Keratinocyte (primary cell): ENCODE results near the gene CD28. TPM values are rescaled to one million over a fixed set of nuclear protein-coding genes. Genes with fewer than 3 reads are reported as not detected.

Experiments used
- DNase-seq: peaks from one replicate; pipeline ENCODE4 v3.0.0-alpha.2; 2011; ENCODE audit warnings: low read depth, missing footprints, low spot score
- FAIRE-seq: peaks from 2 replicates; lab custom pipeline; 2011; peaks lifted over from hg19 to GRCh38; lab: Jason Lieb, UNC
- H2AFZ ChIP-seq: 2 replicates; pipeline ENCODE4 v1.6.0; 2012; ENCODE audit warnings: low read length, control low read depth, inconsistent platforms; ENCODE audit not compliant: control insufficient read depth
- H3K27ac ChIP-seq: 2 replicates; pipeline ENCODE4 v1.5.1; 2011; ENCODE audit warnings: low read length; ENCODE audit not compliant: control insufficient read depth, insufficient read depth
- H3K27me3 ChIP-seq: 3 replicates; pipeline ENCODE4 v1.6.0; 2011; ENCODE audit warnings: low read length; ENCODE audit not compliant: control insufficient read depth, insufficient read depth; ENCODE audit errors: extremely low read depth
- H3K36me3 ChIP-seq, 2 experiments: 2 replicates in 1 of 2; 3 replicates in 1 of 2; pipeline ENCODE4 v1.5.1; 2011; ENCODE audit warnings: low read length in 2 of 2, mild to moderate bottlenecking in 1 of 2; ENCODE audit not compliant: control insufficient read depth in 2 of 2, insufficient read depth in 2 of 2; ENCODE audit errors: extremely low read depth in 1 of 2
- H3K4me1 ChIP-seq: 3 replicates; pipeline ENCODE4 v1.5.1; 2011; ENCODE audit warnings: low read length; ENCODE audit not compliant: control insufficient read depth, insufficient read depth; ENCODE audit errors: extremely low read depth
- H3K4me2 ChIP-seq: 3 replicates; pipeline ENCODE4 v1.6.0; 2011; ENCODE audit warnings: low read depth, low read length; ENCODE audit not compliant: control insufficient read depth, insufficient read depth; ENCODE audit errors: extremely low read depth
- H3K4me3 ChIP-seq, 3 experiments: fragments of 200-600 bp in 1 of 3; sonication (generic) in 1 of 3; 2 replicates in 2 of 3; 3 replicates in 1 of 3; pipeline ENCODE4 v1.5.1; 2011 to 2016; ENCODE audit warnings: low read length in 3 of 3, mild to moderate bottlenecking in 3 of 3, control low read depth in 2 of 3, inconsistent platforms in 1 of 3, low read depth in 1 of 3, mixed read lengths in 1 of 3, mixed run types in 1 of 3, moderate library complexity in 1 of 3; ENCODE audit not compliant: control insufficient read depth in 2 of 3, insufficient read depth in 2 of 3; ENCODE audit errors: extremely low read depth in 1 of 3
- H3K79me2 ChIP-seq: 2 replicates; pipeline ENCODE4 v1.6.0; 2012; ENCODE audit warnings: low read length; ENCODE audit not compliant: control insufficient read depth, insufficient read depth
- H3K9ac ChIP-seq: 3 replicates; pipeline ENCODE4 v1.6.0; 2011; ENCODE audit warnings: low read length; ENCODE audit not compliant: control insufficient read depth, insufficient read depth; ENCODE audit errors: extremely low read depth
- H3K9me1 ChIP-seq: 3 replicates; pipeline ENCODE4 v1.6.0; 2011; ENCODE audit warnings: low read length; ENCODE audit not compliant: control insufficient read depth, insufficient read depth; ENCODE audit errors: extremely low read depth
- H3K9me3 ChIP-seq: 2 replicates; pipeline ENCODE4 v1.5.1; 2012; ENCODE audit warnings: low read depth, low read length; ENCODE audit not compliant: control insufficient read depth
- H4K20me1 ChIP-seq: 3 replicates; pipeline ENCODE4 v1.6.0; 2011; ENCODE audit warnings: low read length; ENCODE audit not compliant: control insufficient read depth, insufficient read depth; ENCODE audit errors: extremely low read depth
- EZH2 ChIP-seq: IDR thresholded peaks from one replicate; pipeline ENCODE4 v1.6.1; 2012; ENCODE audit warnings: inconsistent platforms, mild to moderate bottlenecking, low read length, moderate library complexity
- dilution Hi-C: fragments of 300-500 bp; cut with MboI; formaldehyde crosslinking; loops from one replicate; pipeline ENCODE4 v1.7.0; 2020; ENCODE audit warnings: low sequenced_read_pairs; ENCODE audit not compliant: extremely low pct_ligation_motif_present
- polyA plus RNA-seq, 5 experiments: library from polyadenylated mRNA; depleted of rRNA in 3 of 5; stranded (reverse) in 3 of 5; stranded (forward) in 1 of 5; unstranded in 1 of 5; fragments of >200 nt; gene quantifications; 1 replicate in 1 of 5; 2 replicates in 3 of 5; 3 replicates in 1 of 5; pipeline versions ENCODE4 v1.2.1 to v1.2.3, GENCODE V29; 2011 to 2012; ENCODE audit warnings: missing spikeins in 2 of 5, low read depth in 1 of 5, low replicate concordance in 1 of 5
- TF ChIP-seq, protein P1 (sequence below), 3 experiments: IDR thresholded peaks in 1 of 3; conservative IDR thresholded peaks in 1 of 3; optimal IDR thresholded peaks in 1 of 3; 2 replicates in 2 of 3; 3 replicates in 1 of 3; pipeline versions ENCODE3 to v1.5.1; 2011; ENCODE audit warnings: low read length in 3 of 3, mild to moderate bottlenecking in 3 of 3, moderate library complexity in 2 of 3, control low read depth in 1 of 3, inconsistent platforms in 1 of 3; ENCODE audit not compliant: insufficient read depth in 2 of 3; ENCODE audit errors: extremely low read depth in 1 of 3

CD28 gene
- polyA plus RNA-seq, 1 donor (not counting 4 experiments of a cell fraction or from before 2014, with no cell fraction given), result 0.01 TPM

- H3K79me2 ChIP-seq, result no peaks in the 10 kb centered on the region
- H3K9me1 ChIP-seq, result no peaks in the 10 kb centered on the region
- no peak overlapping the region for H3K9ac ChIP-seq
- H3K27me3 ChIP-seq, result no peaks in the 10 kb centered on the region
- no peak overlapping the region for H2AFZ ChIP-seq
- DNase-seq, result no peak
- no peaks in the 10 kb centered on the region for H3K4me1 ChIP-seq
- no peak overlapping the region for H3K4me3 ChIP-seq
- H3K9me3 ChIP-seq, result no peaks in the 10 kb centered on the region
- H3K4me2 ChIP-seq, result no peak overlapping the region
- no peak overlapping the region for H3K27ac ChIP-seq
- H4K20me1 ChIP-seq, result no peaks in the 10 kb centered on the region
- TF ChIP-seq, protein P1, sequence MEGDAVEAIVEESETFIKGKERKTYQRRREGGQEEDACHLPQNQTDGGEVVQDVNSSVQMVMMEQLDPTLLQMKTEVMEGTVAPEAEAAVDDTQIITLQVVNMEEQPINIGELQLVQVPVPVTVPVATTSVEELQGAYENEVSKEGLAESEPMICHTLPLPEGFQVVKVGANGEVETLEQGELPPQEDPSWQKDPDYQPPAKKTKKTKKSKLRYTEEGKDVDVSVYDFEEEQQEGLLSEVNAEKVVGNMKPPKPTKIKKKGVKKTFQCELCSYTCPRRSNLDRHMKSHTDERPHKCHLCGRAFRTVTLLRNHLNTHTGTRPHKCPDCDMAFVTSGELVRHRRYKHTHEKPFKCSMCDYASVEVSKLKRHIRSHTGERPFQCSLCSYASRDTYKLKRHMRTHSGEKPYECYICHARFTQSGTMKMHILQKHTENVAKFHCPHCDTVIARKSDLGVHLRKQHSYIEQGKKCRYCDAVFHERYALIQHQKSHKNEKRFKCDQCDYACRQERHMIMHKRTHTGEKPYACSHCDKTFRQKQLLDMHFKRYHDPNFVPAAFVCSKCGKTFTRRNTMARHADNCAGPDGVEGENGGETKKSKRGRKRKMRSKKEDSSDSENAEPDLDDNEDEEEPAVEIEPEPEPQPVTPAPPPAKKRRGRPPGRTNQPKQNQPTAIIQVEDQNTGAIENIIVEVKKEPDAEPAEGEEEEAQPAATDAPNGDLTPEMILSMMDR (optimal IDR thresholded peaks at IDR 0.05 in 1 of 3, IDR thresholded peaks at IDR 0.05 in 1 of 3, conservative IDR thresholded peaks at IDR 0.05 in 1 of 3; ENCODE audit: extremely low read depth in 1 of 3, insufficient read depth in 2 of 3, low read length in 3 of 3), result no peak
- no peak for TF ChIP-seq EZH2
- FAIRE-seq, result no peak
- H3K36me3 ChIP-seq, result no peaks in the 10 kb centered on the region
- dilution Hi-C loops, result no loop called here
Measured at GRCh38 chr2:203704430-203704829, 2.0 kb upstream of the CD28 start.

DNA sequence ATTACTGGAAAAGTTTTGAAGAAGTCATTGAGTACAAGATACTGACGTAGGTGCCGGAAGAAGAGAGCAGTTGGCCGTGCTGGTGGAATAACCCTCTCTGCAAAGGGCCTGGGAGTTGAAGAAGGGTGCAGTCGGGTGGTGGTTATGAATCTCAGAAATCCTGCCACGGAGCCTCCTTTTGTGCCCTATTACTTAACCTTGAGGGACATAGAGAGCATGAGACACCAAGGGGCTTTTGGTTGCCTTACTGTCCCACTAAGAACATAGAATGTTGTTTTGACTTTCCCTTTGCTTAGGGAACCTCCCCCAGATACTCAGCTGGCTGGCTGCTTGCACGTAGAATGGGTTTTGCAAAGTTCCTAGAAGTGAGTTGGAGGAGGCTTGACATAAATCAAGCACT lies 1.3 kb upstream of the CD28 start:
- no peaks in the 10 kb centered on the region for H3K4me1 ChIP-seq

More for the DNA sequence above, 1.3 kb upstream of the CD28 start:
- TF ChIP-seq EZH2, result no peak
- TF ChIP-seq, protein P1 (optimal IDR thresholded peaks at IDR 0.05 in 1 of 3, IDR thresholded peaks at IDR 0.05 in 1 of 3, conservative IDR thresholded peaks at IDR 0.05 in 1 of 3; ENCODE audit: extremely low read depth in 1 of 3, insufficient read depth in 2 of 3, low read length in 3 of 3), result no peak
- no peak for DNase-seq
- FAIRE-seq, result no peak
- Histone ChIP-seq H4K20me1 (no peaks in the 10 kb centered on the region), H3K9me1 (no peaks in the 10 kb centered on the region), H3K4me3 (no peak overlapping the region), H3K9me3 (no peaks in the 10 kb centered on the region), H3K4me2 (no peak overlapping the region), H3K36me3 (no peaks in the 10 kb centered on the region), H2AFZ (no peak overlapping the region), H3K27me3 (no peaks in the 10 kb centered on the region), H3K79me2 (no peaks in the 10 kb centered on the region), H3K27ac (no peak overlapping the region), H3K9ac (no peak overlapping the region)
- dilution Hi-C loops, result no loop called here
